Skeletal muscle cell (primary cell): ENCODE results near the gene HPGDS.
"Not testable (repeated sequence)": the region's sequence is repeated elsewhere in the genome, so short reads cannot be mapped to it uniquely, and the experiment has no call there.

Source experiments
- DNase-seq: peaks from one replicate; pipeline ENCODE4 v3.0.0-alpha.2; 2010; ENCODE audit warnings: low read depth
- H3K4me3 ChIP-seq: 2 replicates; pipeline ENCODE4 v1.5.1; 2011; ENCODE audit warnings: low read depth, mild to moderate bottlenecking, control low read depth, low read length, moderate library complexity

Gene HPGDS

GRCh38 chr4:94334476-94334875, 8.2 kb downstream of the HPGDS start:
- DNase-seq: no peak
- no peak overlapping the region for H3K4me3 ChIP-seq

GRCh38 chr4:94333866-94334265, 8.8 kb downstream of the HPGDS start:
- DNase-seq: no peak
- H3K4me3 ChIP-seq: no peak overlapping the region

GRCh38 chr4:94332983-94333590, 9.5 kb downstream of the HPGDS start:
- H3K4me3 ChIP-seq: no peak overlapping the region
- DNase-seq: no peak

- DNase-seq: no peak
Observed at GRCh38 chr4:94329933-94330332, 12.7 kb downstream of the HPGDS start.

GRCh38 chr4:94325835-94326234, 16.8 kb downstream of the HPGDS start:
- no peak overlapping the region for H3K4me3 ChIP-seq
- DNase-seq: no peak

More at GRCh38 chr4:94329933-94330332, 12.7 kb downstream of the HPGDS start:
- H3K4me3 ChIP-seq: no peak overlapping the region

- not testable (repeated sequence) for DNase-seq, H3K4me3 ChIP-seq
Observed at GRCh38 chr4:94319927-94320326, 22.7 kb downstream of the HPGDS start.

GRCh38 chr4:94307231-94307871, 35.3 kb downstream of the HPGDS start:
- no peak overlapping the region for H3K4me3 ChIP-seq
- no peak for DNase-seq

- no peak overlapping the region for H3K4me3 ChIP-seq
- no peak for DNase-seq
Observed at GRCh38 chr4:94306713-94307112, 35.9 kb downstream of the HPGDS start.

- H3K4me3 ChIP-seq: no peak overlapping the region
- DNase-seq: peak; percentile 21
Observed at GRCh38 chr4:94305466-94306225, 37.0 kb downstream of the HPGDS start.

- no peak overlapping the region for H3K4me3 ChIP-seq
- no peak for DNase-seq
Observed at GRCh38 chr4:94304365-94304971, 38.2 kb downstream of the HPGDS start.

- H3K4me3 ChIP-seq: no peak overlapping the region
- peak; percentile 31 for DNase-seq
Observed at GRCh38 chr4:94302191-94302590, 40.4 kb downstream of the HPGDS start.

GRCh38 chr4:94298725-94299252, 43.8 kb downstream of the HPGDS start:
- DNase-seq: no peak
- no peak overlapping the region for H3K4me3 ChIP-seq

GRCh38 chr4:94295473-94295872, 47.2 kb downstream of the HPGDS start:
- H3K4me3 ChIP-seq, DNase-seq: not testable (repeated sequence)

GRCh38 chr4:94293981-94294380, 48.7 kb downstream of the HPGDS start:
- not testable (repeated sequence) for H3K4me3 ChIP-seq, DNase-seq

GRCh38 chr4:94290245-94290644, 52.4 kb downstream of the HPGDS start:
- no peak overlapping the region for H3K4me3 ChIP-seq
- no peak for DNase-seq

GRCh38 chr4:94285666-94286065, 57.0 kb downstream of the HPGDS start:
- no peak for DNase-seq
- H3K4me3 ChIP-seq: no peak overlapping the region

GRCh38 chr4:94284889-94285288, 57.7 kb downstream of the HPGDS start:
- DNase-seq: no peak
- no peak overlapping the region for H3K4me3 ChIP-seq

- no peak overlapping the region for H3K4me3 ChIP-seq
- DNase-seq: no peak
Observed at GRCh38 chr4:94278781-94279180, 63.9 kb downstream of the HPGDS start.

GRCh38 chr4:94277534-94277933, 65.1 kb downstream of the HPGDS start:
- no peak for DNase-seq

GRCh38 chr4:94276204-94276603, 66.4 kb downstream of the HPGDS start:
- no peak for DNase-seq
- no peak overlapping the region for H3K4me3 ChIP-seq

More at GRCh38 chr4:94277534-94277933, 65.1 kb downstream of the HPGDS start:
- no peak overlapping the region for H3K4me3 ChIP-seq
